Fibroblast of villous mesenchyme (primary cell): ENCODE measurements around the gene UNC13C. TPM values are rescaled to one million over a fixed set of nuclear protein-coding genes. Genes with fewer than 3 reads are reported as not detected.
A peak's percentile ranks its signal among the peaks of the same experiment; 100 is the strongest.
"Not testable (repeated sequence)": the region's sequence is repeated elsewhere in the genome, so short reads cannot be mapped to it uniquely, and the experiment has no call there.

Experiments
- DNase-seq: peaks from one replicate; pipeline ENCODE4 v3.0.0-alpha.2; 2010; ENCODE audit warnings: low read depth
- H3K4me3 ChIP-seq: 2 replicates; pipeline ENCODE4 v1.5.1; 2011; ENCODE audit warnings: low read depth, mild to moderate bottlenecking, low read length
- CTCF ChIP-seq: IDR thresholded peaks from 2 replicates; pipeline ENCODE4 v1.5.1; 2012; ENCODE audit warnings: low read depth, mild to moderate bottlenecking, low read length; ENCODE audit not compliant: insufficient read depth
- total RNA-seq: library from RNA; depleted of rRNA; stranded (reverse); fragments of >200 nt; gene quantifications from 2 replicates; pipeline ENCODE4 v1.2.3, GENCODE V29; 2012

The UNC13C gene
- not detected in 2 replicates for total RNA-seq

GRCh38 chr15:53978253-53978906 is at the start of gene UNC13C:
Gene UNC13C (plus strand): TSS chr15:53978441. CDS start chr15:54012904, 34,463 bp downstream.
- no peak within 1 kb of the TSS for H3K4me3 ChIP-seq
- DNase-seq = no peak
- no peak for TF ChIP-seq CTCF

- TF ChIP-seq CTCF = no peak
- DNase-seq = no peak
- no peak overlapping the region for H3K4me3 ChIP-seq
These were observed 42.1 kb upstream of the UNC13C start for GRCh38 chr15:53936137-53936536.

- DNase-seq, H3K4me3 ChIP-seq: not testable (repeated sequence)
These were observed 40.6 kb upstream of the UNC13C start for GRCh38 chr15:53937632-53938031.

GRCh38 chr15:53950572-53950971 is 27.7 kb upstream of the UNC13C start:
- TF ChIP-seq CTCF = no peak
- no peak overlapping the region for H3K4me3 ChIP-seq
- no peak for DNase-seq

GRCh38 chr15:53955396-53955795 is 22.8 kb upstream of the UNC13C start:
- no peak for TF ChIP-seq CTCF
- no peak for DNase-seq
- H3K4me3 ChIP-seq = no peak overlapping the region

- no peak overlapping the region for H3K4me3 ChIP-seq
- DNase-seq = peak; percentile 0
- TF ChIP-seq CTCF = no peak
These were observed 15.3 kb upstream of the UNC13C start for GRCh38 chr15:53962646-53963561.

GRCh38 chr15:53963801-53964200 is 14.4 kb upstream of the UNC13C start:
- H3K4me3 ChIP-seq = no peak overlapping the region
- DNase-seq = no peak
- TF ChIP-seq CTCF = no peak
